Fibroblast of skin of scalp (primary cell): ENCODE data around the gene FANCG. TPM values are rescaled to one million over a fixed set of nuclear protein-coding genes. Genes with fewer than 3 reads are reported as not detected.

Experiments
- DNase-seq: peaks from one replicate; pipeline ENCODE4 v3.0.0-alpha.2; 2013
- polyA plus RNA-seq, 2 experiments: library from polyadenylated mRNA; unstranded; fragments of 120-200 nt; gene quantifications; one replicate each; pipeline ENCODE4 v1.2.1, GENCODE V29; 2013; ENCODE audit not compliant: insufficient read length in 2 of 2

FANCG gene
- 17.6 TPM for polyA plus RNA-seq (2013, experiment 1 of 2; ENCODE audit: insufficient read length)
- polyA plus RNA-seq (2013, experiment 2 of 2; ENCODE audit: insufficient read length) = 16.9 TPM

DNA sequence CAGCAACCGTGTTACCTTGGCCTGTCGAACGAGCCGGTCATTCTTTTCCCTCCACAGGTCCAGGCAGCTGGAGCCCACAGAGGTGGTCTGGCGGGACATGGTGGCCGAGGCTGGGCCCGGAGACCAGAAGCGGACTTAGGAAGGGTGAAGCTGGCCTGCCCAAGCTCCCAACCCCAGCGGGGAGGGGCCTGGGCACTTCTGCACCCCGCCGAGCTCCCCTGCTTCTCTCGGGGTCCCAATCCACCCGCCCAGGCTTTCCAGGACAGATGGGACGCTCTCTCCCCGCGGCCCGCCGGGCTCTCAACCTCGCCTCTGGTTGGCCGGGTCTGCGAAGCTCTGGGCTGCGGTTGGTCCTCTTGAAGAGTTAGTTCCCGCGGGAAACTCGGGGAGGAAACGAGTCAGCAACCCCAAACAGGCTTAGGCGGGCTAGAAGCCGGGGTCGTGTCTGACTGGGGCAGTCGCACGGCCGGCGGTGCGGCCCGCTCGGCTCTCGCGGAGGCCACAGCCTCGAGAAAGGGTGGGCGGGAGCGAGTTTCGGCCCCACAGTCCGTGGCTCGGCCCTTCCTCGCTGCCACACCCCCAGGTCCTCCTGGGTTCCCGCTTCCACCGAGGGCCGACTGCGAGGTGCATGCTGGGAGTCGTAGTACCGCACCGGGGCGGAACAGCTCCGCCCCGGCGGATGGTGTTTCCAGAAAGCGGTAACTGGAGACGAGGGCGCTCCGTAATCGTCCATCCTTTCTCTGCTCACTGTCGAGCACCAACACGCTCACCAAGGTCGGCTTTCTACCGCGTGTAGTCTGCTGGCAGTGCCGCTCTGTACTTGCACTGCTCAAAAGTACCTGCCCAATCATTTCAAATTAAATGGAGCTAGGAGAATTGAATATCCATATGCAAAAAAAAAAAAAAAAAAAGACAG is at the start of gene FANCG:
FANCG (minus strand) TSS at position 517 of the 916 bp plus-strand sequence; CDS start at position 99, 418 bp downstream.
- DNase-seq = peak; percentile 91

DNA sequence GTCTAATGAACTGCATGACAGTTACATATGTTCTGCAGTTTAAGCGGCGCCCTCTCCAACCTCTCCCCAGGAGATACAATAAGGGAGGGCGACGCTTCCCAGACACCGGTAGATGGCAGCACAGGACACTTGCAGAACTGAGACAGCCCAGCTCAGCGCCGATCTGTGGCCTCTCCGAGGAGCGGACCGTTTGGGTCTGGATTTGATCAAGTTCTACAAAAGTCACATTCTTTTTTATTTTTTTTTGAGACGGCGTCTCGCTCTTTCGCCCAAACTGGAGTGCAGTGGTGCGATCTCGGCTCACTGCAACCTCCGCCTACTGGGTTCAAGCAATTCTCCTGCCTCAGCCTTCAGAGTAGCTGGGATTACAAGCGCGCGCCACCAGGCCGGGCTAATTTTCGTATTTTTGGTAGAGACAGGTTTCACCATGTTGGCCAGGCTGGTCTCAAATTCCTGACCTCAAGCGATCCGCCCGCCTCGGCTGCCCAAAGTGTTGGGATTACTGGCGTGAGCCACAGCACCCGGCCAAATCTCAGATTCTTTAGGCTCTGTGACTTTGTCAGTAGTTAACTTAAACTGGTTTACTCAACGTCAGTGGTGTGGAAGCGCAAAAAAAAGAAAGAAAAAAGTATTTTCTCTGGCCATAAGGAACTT is 37.3 kb upstream of the FANCG start:
- DNase-seq = peak; percentile 95

DNA sequence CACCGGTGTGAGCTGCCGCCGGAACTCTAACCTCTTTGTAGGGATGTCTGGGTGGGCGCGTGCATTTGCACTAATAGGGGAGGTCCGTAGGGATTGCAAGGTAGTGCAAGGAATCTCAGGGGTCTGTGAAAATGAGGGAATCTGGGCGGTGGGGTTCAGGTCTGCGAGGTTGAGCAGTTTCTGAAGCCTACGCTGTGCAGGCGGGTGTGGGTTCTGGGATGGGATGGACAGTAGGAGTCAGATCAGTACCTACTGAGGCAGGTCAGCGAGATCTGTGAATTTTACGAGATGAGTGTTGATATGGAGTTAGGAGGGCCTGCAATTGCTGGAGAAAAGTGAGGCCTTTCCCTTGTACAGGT is 36.8 kb upstream of the FANCG start:
- no peak for DNase-seq

DNA sequence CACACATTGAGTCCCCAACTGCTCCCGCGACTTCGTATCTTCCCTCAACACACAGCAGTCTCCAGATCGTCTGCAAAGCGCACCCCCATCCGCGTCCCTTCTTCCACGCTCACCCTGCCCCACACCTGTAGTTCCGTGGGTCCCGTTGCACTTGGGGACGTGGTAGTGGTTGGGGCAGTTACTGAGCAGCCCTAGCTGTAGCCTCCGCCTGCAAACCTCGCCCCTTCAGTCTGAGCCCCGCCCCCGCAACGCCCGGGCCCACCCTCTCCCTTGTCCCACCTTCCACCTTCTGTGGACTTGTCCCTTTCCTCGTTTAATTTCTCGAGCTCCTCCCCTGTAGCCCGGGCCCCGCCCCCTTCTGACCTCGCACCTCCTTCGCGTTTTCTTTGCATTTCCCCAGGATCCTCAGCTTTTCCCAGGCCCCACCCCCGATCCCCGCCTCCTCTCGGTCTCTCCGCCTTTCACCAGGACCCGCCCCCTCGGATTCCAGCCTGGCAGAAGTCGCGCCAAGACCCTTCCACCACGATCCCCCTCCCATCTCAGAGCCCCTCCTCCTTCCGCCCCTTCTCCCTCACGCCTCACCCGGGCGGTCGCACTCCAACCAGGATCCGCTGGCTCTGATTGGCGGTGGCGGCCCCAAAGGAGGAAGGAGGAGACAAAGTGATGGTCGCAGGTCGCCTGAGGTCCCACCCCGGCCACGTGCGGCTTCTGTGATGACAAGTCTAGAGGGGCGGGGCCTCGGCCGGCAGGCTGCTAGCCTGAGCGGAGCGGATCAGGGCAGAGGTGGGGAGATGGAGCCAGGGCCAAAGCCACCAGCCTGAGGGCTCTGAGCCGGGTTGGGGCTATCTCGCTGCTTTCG is 36.2 kb upstream of the FANCG start, which contains the start of gene ATOSB:
ATOSB (minus strand) TSS at position 183 of the 859 bp plus-strand sequence. CDS start 7,588 bp downstream, outside the sequence.
- peak; percentile 98 for DNase-seq

DNA sequence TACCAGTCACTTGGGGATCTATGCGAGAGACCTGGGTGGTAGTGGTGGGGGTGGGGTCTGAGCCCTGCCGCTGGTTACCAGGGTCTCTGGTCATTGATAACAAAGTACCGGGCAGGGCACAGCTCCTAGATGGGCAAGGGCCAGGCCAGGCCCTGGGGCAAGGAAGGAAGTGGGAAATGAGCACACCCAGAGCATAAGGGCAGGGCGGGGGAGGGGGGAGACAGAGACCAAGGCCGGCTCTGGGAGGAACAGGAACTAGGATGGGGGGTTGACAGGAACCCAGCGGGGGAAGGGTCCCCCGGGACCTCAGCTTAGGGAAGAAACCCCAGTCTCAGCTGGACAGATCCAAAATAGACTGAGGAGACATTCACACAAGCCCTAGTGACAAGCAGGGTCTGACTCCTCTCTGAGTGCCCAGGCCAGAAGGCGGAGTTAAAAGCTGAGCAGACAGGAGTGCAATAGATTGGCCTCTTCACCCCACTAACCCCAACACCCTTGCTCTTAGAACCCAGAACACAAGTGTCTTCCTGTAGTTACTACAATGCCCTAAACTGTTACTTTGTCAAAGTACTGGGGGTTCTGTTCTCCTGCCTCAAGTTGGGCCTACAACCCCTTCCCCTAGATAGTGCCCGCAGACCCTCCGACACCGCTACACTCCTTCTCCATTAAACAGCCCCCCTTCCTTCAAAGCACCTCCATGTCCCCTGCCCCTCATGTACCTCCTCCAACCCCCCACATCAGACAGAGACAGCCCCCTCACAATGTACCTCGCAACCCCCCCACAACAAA is 35.3 kb upstream of the FANCG start:
- DNase-seq = peak; percentile 84

DNA sequence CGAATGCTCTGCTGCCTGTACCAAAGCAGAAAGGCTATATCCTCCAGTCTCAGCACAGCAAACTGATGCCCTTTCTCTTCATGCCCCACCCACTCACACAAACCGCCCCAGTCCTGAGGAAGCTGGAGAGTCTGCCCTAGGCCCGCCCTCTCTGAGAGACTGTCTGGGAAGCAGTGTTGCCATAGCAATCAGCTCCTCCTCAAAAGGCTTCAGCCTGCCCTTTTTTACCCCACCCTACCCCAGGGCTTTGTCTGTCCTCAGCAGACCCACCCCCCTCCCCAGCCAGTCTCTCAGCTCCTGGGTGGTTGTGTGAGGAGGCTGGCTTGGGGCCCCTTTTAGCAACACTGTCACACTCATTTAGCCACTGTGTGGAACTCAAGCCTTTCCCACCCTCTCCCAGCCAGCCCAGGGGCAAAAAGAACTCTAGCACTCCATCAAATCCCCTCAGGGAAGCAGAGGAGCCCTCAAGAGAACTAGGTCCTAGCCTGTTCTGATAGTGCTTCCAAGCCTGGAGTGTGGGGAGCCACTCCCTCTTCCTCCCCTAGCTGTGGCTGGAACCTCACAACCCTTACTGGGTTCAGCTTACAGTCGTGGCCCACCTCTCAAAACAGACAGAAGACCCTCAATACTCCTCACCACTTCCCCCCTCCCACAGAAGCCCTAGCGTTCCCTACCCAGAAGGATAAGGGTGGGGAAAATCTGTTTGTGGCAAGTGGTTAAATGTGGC is 34.5 kb upstream of the FANCG start:
- peak; percentile 99 for DNase-seq

DNA sequence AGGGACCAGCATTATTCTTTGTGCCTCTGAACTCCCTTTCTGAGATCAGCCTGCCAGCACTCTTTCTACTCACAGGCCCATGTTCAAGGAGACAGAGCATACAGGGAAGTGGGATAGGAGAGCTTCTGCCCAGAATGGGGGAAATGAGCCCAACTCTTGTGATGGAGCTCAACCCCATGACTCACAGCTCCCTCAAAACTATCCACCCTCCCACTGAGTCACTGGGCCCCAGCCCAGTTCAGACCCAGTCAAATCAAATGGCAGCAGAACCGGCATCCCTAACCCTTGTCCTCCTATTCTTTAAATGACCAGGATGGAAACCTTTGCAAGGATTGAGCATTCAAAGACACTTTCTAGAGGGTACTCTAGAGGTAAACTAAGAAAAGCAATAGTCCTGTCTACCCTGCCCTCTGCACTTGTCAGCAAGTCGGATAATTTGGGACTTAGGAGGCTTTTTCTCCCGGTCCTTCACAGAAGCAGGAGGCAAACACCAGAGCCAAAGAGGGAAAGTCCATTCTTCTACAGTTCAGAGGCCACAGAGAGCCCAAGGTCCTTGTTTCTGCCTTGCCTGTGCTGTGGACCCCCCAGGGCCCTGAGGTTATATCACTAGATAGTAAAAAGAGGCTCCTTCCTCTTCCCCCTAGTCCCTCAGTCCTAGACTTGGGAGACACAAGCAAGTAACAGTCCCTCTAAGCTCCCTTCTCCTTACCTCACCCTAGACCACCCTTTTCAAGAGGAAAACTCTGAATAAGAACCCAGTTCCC is 32.7 kb upstream of the FANCG start:
- peak; percentile 66 for DNase-seq

DNA sequence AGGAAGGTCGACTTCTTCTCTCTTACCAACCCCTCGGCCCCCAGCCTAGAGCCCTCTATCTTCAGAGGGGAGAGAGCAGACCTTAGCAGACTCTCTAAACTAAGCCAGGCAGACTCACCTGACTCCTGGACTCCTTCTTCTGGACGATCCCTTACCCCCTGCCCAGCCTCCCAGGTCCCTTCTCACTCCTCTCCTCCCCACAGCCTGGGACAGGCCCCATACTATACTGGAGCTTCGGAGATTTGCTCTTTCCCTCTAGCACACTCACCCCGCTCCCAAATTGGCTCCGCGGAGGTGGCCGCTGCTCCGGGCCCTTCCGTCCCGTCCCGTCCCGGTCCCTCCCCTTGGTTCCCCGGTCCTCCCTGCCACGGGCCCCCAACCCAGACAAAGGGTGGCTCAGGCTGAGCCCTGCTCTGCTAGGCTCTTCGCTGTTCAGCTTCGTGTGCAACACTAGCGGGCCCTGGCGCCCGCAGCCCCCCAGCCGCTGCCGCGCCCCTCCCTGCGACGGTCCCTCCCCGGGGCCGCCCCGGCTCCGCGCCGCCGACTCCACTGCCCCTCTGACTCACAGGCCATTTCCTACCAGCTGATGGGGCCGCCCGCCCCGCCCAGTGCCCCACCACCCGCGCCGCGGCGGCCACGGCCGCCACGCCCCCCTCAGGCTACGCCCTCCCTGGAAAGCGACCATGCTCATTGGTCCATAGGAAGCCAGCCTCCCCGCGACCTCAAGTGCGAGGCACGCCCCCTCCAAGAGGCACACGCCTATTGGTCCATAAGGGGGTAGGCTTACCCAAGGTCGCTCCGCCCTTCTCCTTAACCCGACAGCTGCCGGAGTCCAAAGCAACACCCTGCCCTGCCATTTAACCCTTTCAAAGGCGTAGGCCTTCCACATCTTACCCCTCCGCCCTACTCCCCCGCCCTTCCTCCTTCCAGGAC is 31.5 kb upstream of the FANCG start:
- peak; percentile 99 for DNase-seq

DNA sequence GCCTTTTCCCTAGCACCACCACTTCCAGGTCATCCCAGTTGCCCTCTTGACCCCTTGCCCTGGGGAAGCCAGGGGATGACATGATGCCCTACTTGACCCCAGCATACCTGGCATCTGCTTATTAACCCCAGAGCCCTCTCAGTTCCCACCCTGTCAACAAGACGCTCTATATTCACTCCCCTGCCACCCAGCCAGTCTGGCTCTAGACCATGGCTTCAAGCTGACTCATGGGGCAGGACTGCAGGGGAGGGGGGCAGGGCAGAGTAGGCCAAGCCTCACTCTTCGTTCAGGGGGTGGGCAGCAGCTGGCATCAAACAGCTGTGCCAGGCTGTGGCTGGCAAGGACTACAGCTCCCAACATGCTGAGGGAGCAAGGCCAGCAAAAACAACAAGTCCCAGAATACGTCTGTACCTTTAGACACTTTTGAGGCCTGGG is 30.6 kb upstream of the FANCG start:
- peak; percentile 63 for DNase-seq

DNA sequence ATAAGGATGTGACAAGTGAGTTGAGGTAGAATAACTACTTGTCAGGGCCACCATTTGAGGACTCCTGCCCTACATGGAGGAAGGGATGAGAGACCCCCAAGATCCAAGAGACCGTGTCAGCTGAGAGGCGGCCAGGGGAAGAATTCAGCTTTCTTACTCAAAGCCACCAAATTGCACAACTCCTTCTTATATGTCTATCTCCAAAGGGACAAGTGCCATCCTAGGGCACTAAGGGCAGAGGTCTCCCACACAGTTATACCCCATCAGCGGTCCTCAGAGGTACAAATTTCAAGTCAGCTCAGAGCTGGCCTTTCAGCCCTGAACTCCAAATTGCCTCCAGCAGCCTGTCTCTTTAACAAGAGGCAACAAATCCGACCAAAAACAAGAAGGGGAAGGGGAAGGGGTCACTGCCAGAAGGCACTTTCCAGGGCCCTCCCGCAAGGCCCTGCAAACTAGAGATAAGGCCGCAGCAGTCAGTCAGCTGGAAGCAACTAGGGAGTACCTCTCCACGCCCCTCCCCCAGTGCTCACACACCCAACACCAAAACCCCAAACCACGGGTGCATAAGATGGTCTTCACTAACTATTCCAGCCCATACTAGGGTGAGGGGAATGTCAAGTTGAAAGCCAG is 29.3 kb upstream of the FANCG start:
- no peak for DNase-seq

DNA sequence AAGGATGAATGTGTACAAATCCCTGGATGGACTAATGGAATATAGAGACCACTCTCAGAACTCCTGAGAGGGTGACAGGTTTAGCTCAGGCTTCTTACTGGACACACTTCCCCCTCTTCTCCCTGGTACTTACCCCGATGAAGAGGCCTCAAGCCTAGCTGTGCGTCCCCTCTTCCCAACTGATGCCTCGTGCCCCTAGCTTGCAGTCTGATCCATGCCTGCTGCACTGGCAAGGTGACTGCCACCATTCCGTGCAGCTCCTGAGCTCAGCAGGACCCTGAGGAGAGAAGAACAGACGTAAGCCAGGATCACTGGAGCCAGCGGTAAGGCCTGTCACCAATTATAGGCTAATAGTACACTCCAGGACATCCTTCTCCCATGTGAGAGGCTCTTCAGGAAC is 28.7 kb upstream of the FANCG start:
- DNase-seq = no peak

DNA sequence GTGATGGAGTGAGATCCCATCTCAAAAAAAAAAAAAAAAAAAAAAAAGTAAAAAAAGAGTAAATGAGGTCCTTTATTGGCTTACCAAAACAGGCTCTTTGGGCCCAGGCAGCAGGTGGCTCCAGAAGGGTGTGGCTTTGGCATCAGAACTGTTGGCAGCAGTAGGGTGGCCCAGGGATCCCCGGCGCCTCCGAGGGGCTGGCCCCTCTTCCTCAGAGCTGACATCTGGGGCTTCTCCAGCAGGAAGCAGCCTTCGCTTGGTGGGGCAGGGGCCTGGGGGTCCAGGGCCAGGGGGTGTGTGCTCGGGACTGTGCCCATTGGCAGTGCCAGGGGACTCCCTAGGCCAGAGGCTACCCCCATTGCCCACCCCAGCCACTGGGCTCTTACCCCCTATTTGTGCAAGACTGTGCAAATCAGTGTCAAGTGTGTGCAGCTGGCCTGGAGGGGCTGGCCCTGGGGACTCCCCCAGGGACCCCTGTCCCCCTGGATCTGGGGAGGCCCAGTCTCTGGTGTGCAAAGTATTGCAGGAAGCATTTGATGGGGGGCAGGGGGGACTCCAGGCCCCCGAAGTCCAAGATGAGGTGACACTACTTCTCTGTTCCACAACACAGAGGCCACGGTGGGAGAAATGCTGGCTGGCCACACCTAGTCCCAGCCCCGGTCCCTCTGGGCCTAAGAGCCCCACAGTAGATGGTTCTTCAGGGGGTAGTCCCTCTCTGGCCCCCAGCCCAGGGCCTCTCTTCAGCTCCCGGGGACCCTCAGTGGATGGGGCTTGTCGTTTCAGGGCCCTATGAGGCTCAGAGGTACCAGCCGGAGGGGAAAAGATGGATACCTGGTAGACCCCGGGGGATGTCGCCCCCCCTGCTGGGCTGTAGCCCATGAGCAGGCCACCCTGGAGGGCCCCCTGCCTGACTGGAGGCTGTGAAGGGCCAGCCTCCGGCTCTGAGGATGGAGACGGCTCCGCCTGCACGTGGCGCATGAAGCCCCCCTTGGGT is 27.9 kb upstream of the FANCG start:
- no peak for DNase-seq

DNA sequence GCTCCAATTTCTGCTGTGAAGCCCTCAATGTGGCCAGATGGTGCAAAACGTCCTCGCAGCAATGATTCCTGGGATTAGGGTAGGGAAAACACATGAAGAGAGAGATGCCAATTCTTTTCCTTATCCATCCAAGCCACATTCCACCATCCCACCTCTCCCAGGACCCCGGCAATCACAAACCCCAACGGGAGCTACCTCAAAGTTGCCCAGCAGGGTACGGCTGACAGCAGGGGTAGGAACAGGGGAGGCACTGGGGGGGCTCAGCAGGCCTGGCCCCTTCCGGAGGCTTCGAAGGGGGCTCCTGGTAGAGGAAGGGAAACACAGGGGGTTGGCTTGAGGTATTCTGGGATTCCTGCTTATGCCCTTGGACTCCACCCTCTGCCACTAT is 26.6 kb upstream of the FANCG start:
- DNase-seq = no peak

DNA sequence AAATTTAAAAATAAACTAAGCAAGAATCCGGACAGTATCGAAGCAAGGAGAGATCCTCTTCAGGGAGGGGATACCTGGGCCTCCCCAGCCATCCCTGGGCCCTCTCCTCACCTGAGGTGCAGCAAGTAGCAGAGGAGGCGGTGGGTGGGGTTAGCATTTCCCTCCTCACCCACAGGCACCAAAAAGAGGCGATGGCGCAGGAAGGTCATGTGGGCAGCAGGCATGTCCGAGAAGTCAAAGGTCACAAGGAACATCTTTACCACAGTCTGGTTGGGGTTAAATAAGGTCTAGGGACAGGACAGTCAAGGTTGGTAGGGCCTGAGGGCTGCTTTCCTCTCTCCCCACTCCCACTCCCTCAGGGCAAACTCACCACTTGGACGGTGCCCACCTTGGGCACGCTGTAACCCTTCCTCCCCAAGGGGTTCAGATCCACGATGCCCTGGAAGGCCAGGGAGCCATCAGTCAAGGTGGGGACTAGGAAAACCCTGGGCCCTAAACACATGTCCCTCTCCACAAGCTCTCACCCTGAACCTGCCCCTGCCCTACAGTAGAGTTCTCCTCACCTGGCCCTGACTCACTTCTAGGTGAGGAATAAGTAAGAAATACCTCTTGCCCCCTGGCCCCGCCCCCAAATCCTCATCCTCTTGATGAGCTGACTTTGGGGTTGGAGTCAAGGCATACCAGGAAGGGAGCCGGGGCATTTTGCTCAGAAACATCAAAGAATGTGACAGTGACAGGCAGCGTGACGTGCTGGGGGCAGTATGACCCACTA is 26.0 kb upstream of the FANCG start:
- DNase-seq = no peak

DNA sequence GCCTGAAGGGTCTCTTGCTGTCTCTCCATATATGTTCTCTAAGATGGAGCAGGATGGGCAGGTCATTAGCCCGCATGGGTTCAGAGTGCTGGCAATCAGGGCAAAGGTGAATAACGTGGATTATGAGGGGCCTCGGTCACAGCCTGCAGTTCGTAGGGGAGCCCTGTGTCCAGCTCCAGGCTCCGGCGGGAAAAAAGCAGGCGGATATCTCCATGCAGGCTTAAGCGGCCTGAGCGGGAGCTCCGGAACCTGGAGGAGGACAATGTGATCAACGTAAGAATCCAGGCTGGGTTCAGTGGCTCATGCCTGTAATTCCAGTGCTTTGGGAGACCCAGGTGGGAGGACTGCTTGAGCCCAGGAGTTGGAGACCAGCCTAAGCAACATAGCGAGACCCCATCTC is 25.4 kb upstream of the FANCG start:
- no peak for DNase-seq

DNA sequence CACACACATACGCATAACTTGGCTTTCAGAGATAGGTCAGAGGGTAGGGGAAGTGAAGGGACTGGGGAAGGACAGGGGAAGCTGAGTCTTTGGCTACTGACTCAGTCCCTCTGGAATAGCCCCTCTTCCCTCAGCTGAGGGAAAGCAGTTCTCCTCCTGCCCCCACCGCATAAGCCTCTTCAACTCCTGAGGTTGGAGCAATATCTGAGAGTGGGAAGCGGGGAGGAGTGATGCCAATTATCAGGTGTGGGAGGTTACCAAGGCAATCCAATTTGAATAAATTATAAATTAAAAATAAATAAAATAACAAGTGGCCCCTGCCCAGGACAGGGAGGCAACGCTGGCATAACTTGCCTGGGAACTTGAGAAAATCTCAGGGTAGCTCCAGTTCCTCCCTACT is 24.8 kb upstream of the FANCG start:
- DNase-seq = no peak
